Sigmoid colon (tissue), 4 donors: ENCODE results near the gene HOXA10.

ENCODE experiments used
- CTCF ChIP-seq, 4 experiments: fragments of 450-650 bp in 3 of 4; fragments of 200-600 bp in 1 of 4; IDR thresholded peaks; one replicate each; pipeline ENCODE4 v1.5.1; 2016 to 2019; ENCODE audit warnings: antibody characterized with exemption in 4 of 4, mild to moderate bottlenecking in 3 of 4, moderate library complexity in 2 of 4
- EP300 ChIP-seq, 4 donors: sonication (generic); formaldehyde crosslinking; IDR thresholded peaks; one replicate each; pipeline ENCODE4 v1.6.1; 2017; ENCODE audit warnings: antibody characterized with exemption in 4 of 4
- POLR2A ChIP-seq, 2 donors: fragments of 450-650 bp; IDR thresholded peaks; one replicate each; pipeline ENCODE4 v1.6.1; 2016; ENCODE audit warnings: antibody characterized with exemption in 2 of 2, mild to moderate bottlenecking in 2 of 2, moderate library complexity in 2 of 2
- POLR2AphosphoS5 ChIP-seq, 4 donors: sonication (generic); formaldehyde crosslinking; IDR thresholded peaks; one replicate each; pipeline ENCODE4 v1.6.1; 2017; ENCODE audit warnings: antibody characterized with exemption in 4 of 4

DNA sequence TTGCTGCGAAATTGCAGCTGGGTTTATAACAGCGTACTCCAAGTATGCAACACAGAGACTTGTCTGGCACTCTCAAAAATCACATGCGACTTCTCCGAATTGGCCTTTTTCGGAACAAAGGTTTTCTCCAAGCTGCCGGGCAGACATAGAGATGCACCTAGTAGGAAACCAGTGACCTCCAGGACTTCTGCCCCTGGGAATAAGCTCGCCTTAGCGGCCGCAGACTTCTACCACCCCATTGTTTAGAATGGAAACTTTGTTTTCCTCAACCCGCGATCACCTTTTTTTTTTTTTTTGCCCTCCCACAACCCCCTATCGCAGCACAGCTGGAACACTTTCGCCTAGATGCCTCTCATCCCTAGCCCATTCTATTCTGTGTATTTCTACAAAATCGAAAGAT is 4.9 kb upstream of the HOXA10 start:
- no peak for TF ChIP-seq POLR2AphosphoS5 (IDR thresholded peaks at IDR 0.05)
- TF ChIP-seq CTCF (IDR thresholded peaks at IDR 0.05) = no peak
- TF ChIP-seq POLR2A (IDR thresholded peaks at IDR 0.05) = no peak
- TF ChIP-seq EP300 (IDR thresholded peaks at IDR 0.05) = no peak
